Neural progenitor cell (in vitro differentiated cells): ENCODE measurements around the gene CBFA2T2. TPM values are rescaled to one million over a fixed set of nuclear protein-coding genes. Genes with fewer than 3 reads are reported as not detected.
"Not testable (repeated sequence)": the region's sequence is repeated elsewhere in the genome, so short reads cannot be mapped to it uniquely, and the experiment has no call there.

Experiments
- DNase-seq: peaks from one replicate; pipeline ENCODE4 v3.0.0-alpha.2; 2016; ENCODE audit warnings: low spot score
- H2AFZ ChIP-seq: fragments of 200-600 bp; sonication (generic); replicated peaks from 2 replicates; pipeline ENCODE4 v1.6.1; 2016; ENCODE audit warnings: antibody characterized with exemption
- H3F3A ChIP-seq: fragments of 200-600 bp; sonication (generic); 2 replicates; pipeline ENCODE4 v1.6.1; 2016; ENCODE audit warnings: antibody characterized with exemption, low read depth
- H3K27ac ChIP-seq: fragments of 200-600 bp; sonication (generic); 2 replicates; pipeline ENCODE4 v1.5.1; 2016; ENCODE audit warnings: mild to moderate bottlenecking
- H3K27me3 ChIP-seq: fragments of 200-600 bp; sonication (generic); 2 replicates; pipeline ENCODE4 v1.6.1; 2016; ENCODE audit warnings: mild to moderate bottlenecking, moderate library complexity
- H3K36me3 ChIP-seq: fragments of 200-600 bp; sonication (generic); 2 replicates; pipeline ENCODE4 v1.5.1; 2016
- H3K4me1 ChIP-seq: fragments of 200-600 bp; sonication (generic); 2 replicates; pipeline ENCODE4 v1.6.1; 2016; ENCODE audit warnings: mixed run types
- H3K4me2 ChIP-seq: fragments of 200-600 bp; sonication (generic); 2 replicates; pipeline ENCODE4 v1.6.1; 2016
- H3K4me3 ChIP-seq: fragments of 200-600 bp; sonication (generic); 2 replicates; pipeline ENCODE4 v1.5.1; 2016
- H3K79me2 ChIP-seq: fragments of 200-600 bp; sonication (generic); 2 replicates; pipeline ENCODE4 v1.6.1; 2016; ENCODE audit warnings: low read depth
- H3K9ac ChIP-seq: fragments of 200-600 bp; sonication (generic); 2 replicates; pipeline ENCODE4 v1.6.1; 2016
- H3K9me3 ChIP-seq: fragments of 200-600 bp; sonication (generic); 2 replicates; pipeline ENCODE4 v1.5.1; 2016; ENCODE audit warnings: low read depth
- H4K20me1 ChIP-seq: fragments of 200-600 bp; sonication (generic); 2 replicates; pipeline ENCODE4 v1.6.1; 2016; ENCODE audit warnings: low read depth
- H3K27ac Mint-ChIP-seq: 3 replicates; pipeline ENCODE4 v1.8.0; 2021; ENCODE audit warnings: mixed read lengths
- H3K27me3 Mint-ChIP-seq: 2 replicates; pipeline ENCODE4 v1.8.0; 2022; ENCODE audit warnings: low read depth, mild to moderate bottlenecking, inconsistent platforms, moderate library complexity, mixed read lengths; ENCODE audit not compliant: insufficient read depth
- H3K36me3 Mint-ChIP-seq: 3 replicates; pipeline ENCODE4 v1.8.0; 2021; ENCODE audit warnings: mixed read lengths
- H3K4me1 Mint-ChIP-seq: 3 replicates; pipeline ENCODE4 v1.8.0; 2021; ENCODE audit warnings: mixed read lengths
- H3K4me3 Mint-ChIP-seq: 3 replicates; pipeline ENCODE4 v1.8.0; 2021; ENCODE audit warnings: mild to moderate bottlenecking, moderate library complexity, mixed read lengths
- H3K9me3 Mint-ChIP-seq: 3 replicates; pipeline ENCODE4 v1.8.0; 2020; ENCODE audit warnings: mixed read lengths
- CTCF ChIP-seq: fragments of 200-600 bp; sonication (generic); IDR thresholded peaks from 2 replicates; pipeline ENCODE4 v1.5.1; 2017; ENCODE audit warnings: antibody characterized with exemption, mild to moderate bottlenecking
- EZH2 ChIP-seq: fragments of 200-600 bp; sonication (generic); IDR thresholded peaks from 2 replicates; pipeline ENCODE4 v1.6.1; 2017; ENCODE audit warnings: antibody characterized with exemption, mild to moderate bottlenecking, moderate library complexity
- EZH2phosphoT487 ChIP-seq: fragments of 200-600 bp; sonication (generic); IDR thresholded peaks from 2 replicates; pipeline ENCODE4 v1.6.1; 2017; ENCODE audit warnings: antibody characterized with exemption
- total RNA-seq: library from RNA; depleted of rRNA; stranded (reverse); fragments of >200 nt; gene quantifications from 2 replicates; pipeline ENCODE4 v1.2.3, GENCODE V29; 2015; ENCODE audit warnings: low replicate concordance

Gene CBFA2T2
- total RNA-seq, 1 donor from 2014 or later: 11.9 TPM

- H3K4me3 Mint-ChIP-seq, H3K79me2 ChIP-seq, H3K27me3 ChIP-seq, H3K4me1 ChIP-seq, H3K36me3 ChIP-seq, H3K9me3 Mint-ChIP-seq, H3K27me3 Mint-ChIP-seq, H3K4me1 Mint-ChIP-seq, H3K27ac ChIP-seq, H3K27ac Mint-ChIP-seq, H3K9me3 ChIP-seq, H2AFZ ChIP-seq, H3K36me3 Mint-ChIP-seq, H3F3A ChIP-seq, H3K4me3 ChIP-seq, H3K4me2 ChIP-seq, H4K20me1 ChIP-seq, H3K9ac ChIP-seq: not testable (repeated sequence)
- peak; percentile 84 for DNase-seq
- TF ChIP-seq CTCF: peak; percentile 99
Measured at GRCh38 chr20:33456916-33457642, 32.8 kb upstream of the CBFA2T2 start.

GRCh38 chr20:33459599-33459998, 30.3 kb upstream of the CBFA2T2 start:
- no peak overlapping the region for H3K4me3 ChIP-seq
- no peak overlapping the region for H2AFZ ChIP-seq

GRCh38 chr20:33460711-33461110, 29.2 kb upstream of the CBFA2T2 start:
- no peak for DNase-seq
- peaks cover 16% of the 10 kb centered on the region for H3K27me3 ChIP-seq
- H4K20me1 ChIP-seq: peaks cover 8% of the 10 kb centered on the region
- no peak overlapping the region for H2AFZ ChIP-seq
- Mint-ChIP-seq H3K4me1 (peaks cover 17% of the 10 kb centered on the region), H3K4me3 (no peak overlapping the region), H3K9me3 (no peaks in the 10 kb centered on the region), H3K36me3 (no peaks in the 10 kb centered on the region), H3K27me3 (peaks cover 10% of the 10 kb centered on the region), H3K27ac (peak overlapping the region; percentile 24)
- no peaks in the 10 kb centered on the region for H3K36me3 ChIP-seq
- peaks cover 5% of the 10 kb centered on the region for H3F3A ChIP-seq
- H3K79me2 ChIP-seq: no peaks in the 10 kb centered on the region
- TF ChIP-seq EZH2phosphoT487 (no peak), CTCF (no peak), EZH2 (no peak)
- H3K4me2 ChIP-seq: no peak overlapping the region
- no peak overlapping the region for H3K4me3 ChIP-seq
- no peak overlapping the region for H3K27ac ChIP-seq
- H3K9ac ChIP-seq: no peak overlapping the region
- peaks cover 7% of the 10 kb centered on the region for H3K4me1 ChIP-seq
- H3K9me3 ChIP-seq: no peaks in the 10 kb centered on the region

More at GRCh38 chr20:33459599-33459998, 30.3 kb upstream of the CBFA2T2 start:
- Histone ChIP-seq H3K27ac (no peak overlapping the region), H4K20me1 (no peaks in the 10 kb centered on the region), H3K4me1 (no peaks in the 10 kb centered on the region), H3K27me3 (peaks cover 10% of the 10 kb centered on the region), H3K9ac (no peak overlapping the region), H3K79me2 (no peaks in the 10 kb centered on the region), H3K9me3 (no peaks in the 10 kb centered on the region), H3K4me2 (no peak overlapping the region), H3K36me3 (no peaks in the 10 kb centered on the region), H3F3A (no peaks in the 10 kb centered on the region)
- Mint-ChIP-seq H3K27me3 (peaks cover 10% of the 10 kb centered on the region), H3K4me3 (no peak overlapping the region), H3K9me3 (no peaks in the 10 kb centered on the region), H3K4me1 (peaks cover 9% of the 10 kb centered on the region), H3K36me3 (no peaks in the 10 kb centered on the region), H3K27ac (no peak overlapping the region)
- TF ChIP-seq EZH2 (no peak), CTCF (no peak), EZH2phosphoT487 (no peak)
- DNase-seq: no peak
